ENCODE measurements around the gene PTPRG. TPM values are rescaled to one million over a fixed set of nuclear protein-coding genes. Genes with fewer than 3 reads are reported as not detected.
A peak's percentile ranks its signal among the peaks of the same experiment; 100 is the strongest.

Gene PTPRG
- total and polyA plus RNA-seq, 2 of the 13 experiments (the other 11 are each of a cell fraction or from before 2014, with no cell fraction given), result 8.0 to 25.3 TPM

GRCh38 chr3:62318365-62318751, 757.0 kb downstream of the PTPRG start (continued):
- TF ChIP-seq ZNF747 (CRISPR knock-in tag; IDR thresholded peaks at IDR 0.05; ENCODE audit: borderline replicate concordance), result no peak
- no peak for TF ChIP-seq ZNF576 (CRISPR knock-in tag; IDR thresholded peaks at IDR 0.05)

- WGBS (ENCODE audit: low lambda C conversion rate), result 74% methylated on average over 59 of the region's 60 CpGs
- Histone ChIP-seq H4K20me1 (ENCODE audit: insufficient read depth, low read length) (no peaks in the 10 kb centered on the region), H3K36me3 (replicated peaks in 1 of 2; ENCODE audit: control insufficient read depth in 1 of 2, insufficient read depth in 2 of 2, low read length in 2 of 2) (no peaks in the 10 kb centered on the region), H3K4me2 (ENCODE audit: low read depth, low read length) (no peak overlapping the region), H2AFZ (ENCODE audit: low read length) (no peak overlapping the region), H3K4me3 (replicated peaks in 1 of 3; ENCODE audit: insufficient read depth in 1 of 3, low read depth in 2 of 3, low read length in 3 of 3) (no peak overlapping the region), H3K79me2 (ENCODE audit: insufficient read depth, low read length) (no peaks in the 10 kb centered on the region), H3K27me3 (ENCODE audit: control insufficient read depth in 1 of 2, insufficient read depth in 2 of 2, low read length in 2 of 2) (no peaks in the 10 kb centered on the region), H3K4me1 (ENCODE audit: insufficient read depth, low read length) (no peaks in the 10 kb centered on the region), H3K9ac (ENCODE audit: insufficient read depth, low read depth, low read length) (no peak overlapping the region), H3K9me3 (ENCODE audit: low read length) (no peaks in the 10 kb centered on the region), H3K27ac (ENCODE audit: extremely low read length, insufficient read depth, low read length) (no peak overlapping the region)
- in situ Hi-C loops (cut with HindIII; ENCODE audit: extremely low pct_ligation_motif_present, low pct_unique_long_range_greater_than_20kb) (no loop called here), intact Hi-C loops (cut with micrococcal nuclease; ENCODE audit: unreplicated experiment) (no loop called here)
- FAIRE-seq (no peak), ATAC-seq (no peak), DNase-seq (ENCODE audit: low spot score) (peak; percentile 3)
- ChIA-PET POLR2A (no interaction called here), CTCF (ENCODE audit: low intra/inter-chr PET ratio, low total read pairs) (no interaction called here)
- BruUV-seq (replicated peaks), result no TSS peak
- peak; percentile 59; the same call in 1 of the 2 replicates for TF ChIP-seq POGK (CRISPR knock-in tag; conservative IDR thresholded peaks at IDR 0.05)
- peak; percentile 51; the same call in 1 of the 2 replicates for TF ChIP-seq KLF12 (CRISPR knock-in tag; IDR thresholded peaks at IDR 0.05; ENCODE audit: borderline replicate concordance)
- TF ChIP-seq MIER2 (CRISPR knock-in tag; IDR thresholded peaks at IDR 0.05), result peak; percentile 94
- TF ChIP-seq EHMT2 (IDR thresholded peaks at IDR 0.05; ENCODE audit: borderline replicate concordance, low read depth, low read length), result peak; percentile 42; the same call in 1 of the 2 replicates
- peak; percentile 52 for TF ChIP-seq SALL1 (CRISPR knock-in tag; IDR thresholded peaks at IDR 0.05)
- TF ChIP-seq CBX2 (IDR thresholded peaks at IDR 0.05; ENCODE audit: low read depth, low read length), result no peak
- TF ChIP-seq CBX2 (CRISPR knock-in tag; IDR thresholded peaks at IDR 0.05; ENCODE audit: low read depth), result no peak
- peak; percentile 71 for TF ChIP-seq ATF7 (IDR thresholded peaks at IDR 0.05)
- TF ChIP-seq ATF7 (CRISPR knock-in tag; IDR thresholded peaks at IDR 0.05), result no peak
- TF ChIP-seq REST (IDR thresholded peaks at IDR 0.05; ENCODE audit: borderline replicate concordance in 1 of 2, low read depth in 1 of 2, low read length in 2 of 2), result peak; percentile 70 to 96
- TF ChIP-seq ZBTB43 (CRISPR knock-in tag; conservative IDR thresholded peaks at IDR 0.05), result 0 out of 2 replicates have a peak, but pooled peaks have one; percentile 42
- peak; percentile 85 for TF ChIP-seq CREB1 (IDR thresholded peaks at IDR 0.05)
- TF ChIP-seq CREB1 (CRISPR knock-in tag; IDR thresholded peaks at IDR 0.05), result no peak
Measured at GRCh38 chr3:62318752-62319569, 757.6 kb downstream of the PTPRG start.

Measured in HepG2 (cell line).